ENCODE results near the gene SLC38A8. TPM values are rescaled to one million over a fixed set of nuclear protein-coding genes. Genes with fewer than 3 reads are reported as not detected.

The SLC38A8 gene
- total RNA-seq, 2 experiments from 2014 or later = not detected

DNA sequence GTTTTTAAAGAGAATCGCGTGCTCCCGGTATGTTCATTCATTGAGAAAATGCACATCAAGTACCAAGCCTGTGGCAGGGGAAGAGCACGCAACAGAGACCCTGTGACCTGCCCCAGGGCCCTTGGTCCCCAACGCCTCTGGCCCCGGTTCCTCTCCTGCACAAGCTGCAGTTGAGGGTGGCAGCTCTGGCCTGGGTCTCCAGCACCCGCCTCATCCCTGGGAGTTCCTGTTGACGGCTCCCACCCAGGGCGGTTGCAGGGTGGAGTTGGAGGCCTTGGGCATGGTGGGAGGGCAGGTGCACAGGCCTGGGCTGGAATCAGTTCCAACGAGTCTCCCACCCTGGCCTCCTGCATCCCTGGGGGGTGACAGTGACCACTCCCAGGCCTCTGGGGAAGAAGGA, 69.5 kb downstream of the SLC38A8 start:
- CTCF ChIA-PET = no interaction called here
- no peaks in the 10 kb centered on the region for H3K4me1 Mint-ChIP-seq
- POLR2A ChIA-PET = no interaction called here
- no peaks in the 10 kb centered on the region for H3K36me3 Mint-ChIP-seq (ENCODE audit: low read depth)
- H3K27me3 Mint-ChIP-seq = peaks cover 10% of the 10 kb centered on the region
- DNase-seq = no peak
- H3K4me3 Mint-ChIP-seq = no peak overlapping the region
- H3K9me3 Mint-ChIP-seq = no peaks in the 10 kb centered on the region
- H3K27ac Mint-ChIP-seq = no peak overlapping the region

DNA sequence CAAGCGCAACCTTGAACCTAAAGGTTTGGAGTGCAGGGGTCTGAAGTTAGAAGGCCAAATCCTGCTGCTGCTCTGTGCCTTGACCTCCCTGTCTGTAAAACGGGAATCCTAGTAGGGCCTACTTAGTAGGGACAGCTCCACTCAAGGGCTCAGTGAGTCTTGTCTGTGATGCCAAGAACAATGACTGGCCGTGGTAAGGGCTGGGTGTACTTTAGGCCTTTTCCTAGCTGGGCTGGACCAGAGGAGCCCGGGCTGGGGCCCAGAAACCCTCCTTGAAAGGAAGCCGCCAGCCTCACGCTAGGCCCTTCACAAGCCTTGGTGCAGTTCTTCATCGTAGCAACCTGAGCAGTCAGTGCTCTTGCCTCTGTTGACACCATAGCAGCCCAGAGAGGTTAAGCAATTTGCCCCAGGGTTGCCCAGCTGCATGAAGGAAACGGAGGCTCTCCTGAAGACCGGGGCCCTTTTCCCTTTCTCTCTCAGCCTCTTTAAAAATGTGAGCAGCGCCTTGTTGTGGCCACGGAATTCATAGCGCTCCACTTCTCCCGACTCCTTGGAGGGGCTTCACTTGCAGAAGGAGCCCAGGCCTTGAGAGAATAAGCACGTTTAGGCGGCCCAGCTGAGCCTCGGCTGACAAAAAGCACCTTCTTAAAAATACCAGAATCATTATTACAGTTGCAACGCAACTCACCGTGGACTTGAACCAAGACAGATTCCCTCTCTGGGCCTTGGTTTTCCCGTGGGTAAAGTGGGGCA, 70.2 kb downstream of the SLC38A8 start:
- CTCF ChIA-PET = no interaction called here
- Mint-ChIP-seq H3K4me1 (peaks cover 2% of the 10 kb centered on the region), H3K4me3 (no peak overlapping the region)

DNA sequence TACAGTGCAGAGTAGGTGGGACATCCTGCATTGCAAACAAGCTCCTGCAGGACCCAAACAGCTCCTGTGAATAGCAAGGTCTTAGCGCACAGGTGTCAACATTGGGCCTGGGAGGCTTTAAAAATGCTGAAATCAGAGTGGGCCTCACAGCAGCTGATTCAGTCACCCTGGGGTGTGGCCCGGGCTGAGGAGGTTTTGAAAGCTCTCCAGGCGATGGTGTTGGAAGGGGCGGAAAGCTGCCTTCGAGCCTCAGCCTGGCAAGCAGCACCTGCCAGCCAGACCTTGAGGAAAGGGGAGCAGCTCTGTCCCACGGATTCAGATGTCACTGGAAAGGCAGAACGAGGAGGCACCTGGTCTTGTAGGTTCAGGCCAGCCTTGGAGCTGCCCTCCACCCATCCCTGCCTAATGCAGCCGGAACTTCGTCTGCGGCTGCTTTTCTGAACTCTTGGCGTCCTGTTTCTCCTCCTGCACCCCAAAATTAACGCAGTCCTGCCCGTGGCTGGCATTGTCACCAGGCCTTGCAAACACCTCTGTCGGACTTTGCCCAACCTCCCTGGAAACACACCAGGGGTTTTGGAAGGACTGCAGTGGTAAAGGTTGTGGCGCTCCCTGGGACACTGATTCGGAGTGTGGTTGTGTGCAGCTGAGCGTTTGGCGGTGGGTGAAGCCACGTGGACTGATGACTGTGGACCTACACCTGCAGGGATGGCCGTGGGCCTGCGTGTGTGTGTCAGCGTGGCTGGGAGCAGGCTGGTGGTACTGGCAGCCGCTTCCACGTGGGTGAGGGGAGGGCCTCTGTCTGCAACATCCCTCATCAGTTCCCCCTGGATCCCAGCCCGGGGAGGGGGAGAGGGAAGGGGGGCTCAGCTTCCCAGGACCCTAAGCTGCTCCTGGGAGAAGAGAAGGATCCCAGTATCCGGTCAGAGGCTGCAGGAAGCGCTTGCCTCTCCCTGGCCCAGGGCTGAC, 71.1 kb downstream of the SLC38A8 start:
- Mint-ChIP-seq H3K27ac (no peak overlapping the region), H3K9me3 (no peaks in the 10 kb centered on the region), H3K27me3 (peaks cover 13% of the 10 kb centered on the region), H3K4me3 (no peak overlapping the region), H3K4me1 (peaks cover 2% of the 10 kb centered on the region), H3K36me3 (ENCODE audit: low read depth) (no peaks in the 10 kb centered on the region)
- ChIA-PET POLR2A (no interaction called here), CTCF (interaction anchor here (0.8 kb wide), 1 partner anchor 37 kb away, joined by 3 read pairs; no protein-coding TSS in a partner anchor)
- DNase-seq = no peak

More for the DNA sequence above, 70.2 kb downstream of the SLC38A8 start:
- POLR2A ChIA-PET = no interaction called here
- DNase-seq = no peak
- H3K36me3 Mint-ChIP-seq (ENCODE audit: low read depth) = no peaks in the 10 kb centered on the region
- peaks cover 13% of the 10 kb centered on the region for H3K27me3 Mint-ChIP-seq
- no peak overlapping the region for H3K27ac Mint-ChIP-seq
- H3K9me3 Mint-ChIP-seq = no peaks in the 10 kb centered on the region

DNA sequence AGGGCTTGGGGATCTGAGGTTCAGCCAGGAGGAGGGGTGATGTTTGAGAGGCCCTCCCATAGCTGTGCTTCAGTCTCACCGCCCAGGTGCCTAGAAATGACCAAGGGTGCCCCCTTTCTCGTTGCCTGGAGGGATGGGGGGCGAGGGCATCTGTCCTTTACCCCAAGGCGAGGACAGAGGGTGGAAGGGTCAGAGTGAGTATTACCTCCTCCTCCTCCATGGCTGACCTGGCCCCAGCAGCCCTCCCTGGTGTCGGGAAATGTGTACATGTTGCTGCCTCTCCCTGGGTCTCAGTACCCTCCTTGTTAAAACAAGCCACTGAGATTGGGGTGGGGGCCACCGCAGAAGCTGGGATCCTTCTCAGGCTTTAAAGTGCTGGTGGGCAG, 72.2 kb downstream of the SLC38A8 start:
- peaks cover 2% of the 10 kb centered on the region for H3K4me1 Mint-ChIP-seq
- H3K27ac Mint-ChIP-seq = no peak overlapping the region
- H3K36me3 Mint-ChIP-seq (ENCODE audit: low read depth) = no peaks in the 10 kb centered on the region
- DNase-seq = no peak
- POLR2A ChIA-PET = interaction anchor here (0.5 to 0.7 kb wide), 2 partner anchors 89 to 123 kb away, joined by 3 to 4 read pairs; no protein-coding TSS in a partner anchor
- peaks cover 13% of the 10 kb centered on the region for H3K27me3 Mint-ChIP-seq
- no peak overlapping the region for H3K4me3 Mint-ChIP-seq
- no peaks in the 10 kb centered on the region for H3K9me3 Mint-ChIP-seq
- CTCF ChIA-PET = interaction anchor here (1.7 kb wide), 1 partner anchor 217 kb away, joined by 5 read pairs; the partner anchor contains the start of gene TAF1C

DNA sequence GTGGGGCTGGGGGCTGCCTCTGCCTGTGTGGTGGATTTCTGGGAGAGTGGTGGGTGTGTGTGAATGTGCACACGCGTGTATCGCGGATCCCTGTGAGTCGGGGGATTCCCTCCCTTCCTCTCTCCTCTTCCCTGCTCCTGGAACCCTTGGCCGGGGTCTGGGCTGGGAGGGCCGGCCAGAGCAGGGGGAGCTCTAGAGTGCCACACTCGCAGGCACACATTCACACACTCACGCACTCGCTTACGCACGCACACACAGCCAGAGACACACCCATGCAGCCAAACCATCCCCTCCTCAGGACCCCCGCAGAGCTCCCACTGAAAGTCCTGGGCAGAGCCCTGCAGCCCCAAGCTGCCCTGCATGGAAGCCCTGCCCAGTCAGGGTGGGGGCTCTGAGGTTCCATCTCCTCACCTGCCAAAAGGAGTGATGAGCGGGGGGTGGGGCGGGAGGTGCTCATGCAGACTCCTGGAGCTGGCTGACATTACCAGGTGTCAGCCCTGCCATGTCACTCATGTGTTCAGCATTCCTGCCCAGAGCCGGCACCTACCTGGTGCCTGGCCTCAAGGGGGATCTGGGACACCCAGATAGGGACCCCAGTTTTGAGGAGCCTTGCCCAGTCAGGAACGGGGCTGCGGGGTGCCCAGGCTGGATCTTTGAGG, 72.7 kb downstream of the SLC38A8 start:
- CTCF ChIA-PET = interaction anchor here (1.7 kb wide), 1 partner anchor 217 kb away, joined by 5 read pairs; the partner anchor contains the start of gene TAF1C
- no peaks in the 10 kb centered on the region for H3K36me3 Mint-ChIP-seq (ENCODE audit: low read depth)
- H3K9me3 Mint-ChIP-seq = no peaks in the 10 kb centered on the region
- H3K27me3 Mint-ChIP-seq = peaks cover 13% of the 10 kb centered on the region
- H3K4me3 Mint-ChIP-seq = no peak overlapping the region
- POLR2A ChIA-PET = interaction anchor here (0.7 kb wide), 1 partner anchor 89 kb away, joined by 4 read pairs; no protein-coding TSS in a partner anchor
- peaks cover 2% of the 10 kb centered on the region for H3K4me1 Mint-ChIP-seq
- H3K27ac Mint-ChIP-seq = no peak overlapping the region
- DNase-seq = no peak

DNA sequence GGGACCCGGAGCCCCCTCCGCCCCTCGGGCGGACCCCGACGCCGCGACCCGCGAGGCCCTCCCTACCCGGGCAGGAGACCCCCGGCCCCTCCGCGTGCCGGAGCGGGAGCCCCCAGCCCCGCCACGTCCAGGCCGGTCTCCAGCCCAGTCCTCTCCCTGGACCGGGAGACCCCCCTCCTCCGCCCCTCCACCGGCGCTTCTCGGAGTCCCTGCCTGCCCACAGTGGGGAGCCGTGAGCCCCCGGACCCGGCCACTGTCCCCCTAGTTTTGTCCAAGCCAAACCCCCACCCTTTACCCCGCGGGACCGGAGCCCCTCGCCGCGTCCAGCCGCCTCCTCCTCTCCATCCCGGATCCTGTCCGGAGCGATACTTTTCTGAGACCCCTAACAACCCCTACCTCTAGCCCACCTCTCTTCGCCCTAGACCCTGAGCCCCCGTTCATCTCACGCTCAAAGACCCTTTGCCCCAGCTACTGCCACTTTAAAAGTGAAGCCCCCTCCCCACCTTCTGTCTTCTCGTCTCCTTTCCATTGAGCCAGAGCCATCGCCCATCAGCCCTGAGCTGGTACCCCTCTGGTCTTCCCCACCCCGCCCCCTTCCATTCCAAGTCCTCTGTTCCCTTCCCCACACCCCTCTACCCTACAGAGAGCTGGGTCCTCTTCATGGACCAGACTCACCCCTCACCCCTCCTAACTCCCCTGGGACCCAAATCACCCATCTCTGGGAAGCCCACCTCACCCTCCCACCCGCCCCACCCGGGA, 73.5 kb downstream of the SLC38A8 start:
- CTCF ChIA-PET = interaction anchor here (1.7 kb wide), 1 partner anchor 218 kb away, joined by 5 read pairs; the partner anchor contains the start of gene TAF1C
- peaks cover 13% of the 10 kb centered on the region for H3K27me3 Mint-ChIP-seq
- POLR2A ChIA-PET = no interaction called here
- H3K4me1 Mint-ChIP-seq = peaks cover 2% of the 10 kb centered on the region
- H3K4me3 Mint-ChIP-seq = no peak overlapping the region
- H3K9me3 Mint-ChIP-seq = no peaks in the 10 kb centered on the region
- no peaks in the 10 kb centered on the region for H3K36me3 Mint-ChIP-seq (ENCODE audit: low read depth)
- no peak for DNase-seq
- no peak overlapping the region for H3K27ac Mint-ChIP-seq

DNA sequence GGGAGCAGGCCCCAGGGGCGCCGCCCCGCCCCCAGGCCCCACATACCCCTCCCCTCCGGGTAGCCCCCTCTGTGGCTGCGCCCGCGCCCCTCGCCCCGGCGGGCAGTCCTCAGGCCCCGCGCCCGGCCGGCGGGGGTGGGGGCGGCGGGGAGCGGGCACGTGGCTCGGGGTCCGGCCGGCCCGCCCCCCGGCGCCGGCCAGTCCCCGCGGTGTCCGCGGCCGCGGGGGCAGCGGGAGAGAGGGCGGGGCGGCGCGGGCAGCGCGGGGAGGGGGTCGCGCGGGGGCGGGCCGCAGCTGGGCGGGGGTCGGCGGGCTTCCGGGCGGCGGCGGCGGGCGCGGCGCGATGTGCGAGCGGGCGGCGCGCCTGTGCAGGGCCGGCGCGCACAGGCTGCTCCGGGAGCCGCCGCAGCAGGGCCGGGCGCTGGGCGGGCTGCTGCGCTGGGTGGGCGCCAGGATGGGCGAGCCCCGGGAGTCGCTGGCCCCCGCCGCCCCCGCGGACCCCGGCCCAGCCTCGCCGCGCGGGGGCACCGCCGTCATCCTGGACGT, 74.2 kb downstream of the SLC38A8 start:
- H3K4me3 Mint-ChIP-seq = no peak overlapping the region
- CTCF ChIA-PET = no interaction called here

DNA sequence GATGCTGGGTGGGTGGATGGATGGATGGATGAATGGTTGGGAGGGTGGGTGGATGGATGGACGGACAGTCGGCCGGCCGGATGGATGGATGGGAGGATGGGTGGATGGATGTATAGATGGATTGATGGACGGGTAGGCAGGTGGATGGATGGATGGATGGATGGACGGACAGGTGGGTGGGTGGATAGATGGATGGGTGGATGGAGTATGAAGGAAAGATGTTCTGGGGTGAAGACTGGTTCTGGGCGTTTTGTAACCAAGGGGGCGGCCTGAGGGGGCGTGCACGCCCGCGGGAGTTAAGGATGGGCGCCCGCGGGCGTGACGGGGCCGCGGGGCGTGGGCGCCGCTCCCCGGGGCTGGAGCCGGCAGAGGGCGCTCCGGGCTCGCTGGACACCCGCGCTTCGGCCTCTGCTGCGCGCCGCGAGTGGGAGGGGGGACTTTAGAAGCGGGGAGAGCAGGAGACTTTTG, 74.7 kb downstream of the SLC38A8 start, which contains the start of gene NECAB2:
Gene NECAB2 (plus strand): TSS at position 407 of the 468 bp plus-strand sequence. CDS start 405 bp downstream, outside the sequence.
- H3K9me3 Mint-ChIP-seq = no peaks in the 10 kb centered on the region
- ChIA-PET POLR2A (no interaction called here), CTCF (no interaction called here)
- no peak for DNase-seq
- no peak within 1 kb of the TSS for H3K27ac Mint-ChIP-seq
- H3K4me1 Mint-ChIP-seq = peaks cover 2% of the 10 kb centered on the region
- H3K27me3 Mint-ChIP-seq = peaks cover 13% of the 10 kb centered on the region
- H3K36me3 Mint-ChIP-seq (ENCODE audit: low read depth) = no peaks in the 10 kb centered on the region
- no peak within 1 kb of the TSS for H3K4me3 Mint-ChIP-seq

More for the DNA sequence above, 74.2 kb downstream of the SLC38A8 start:
- POLR2A ChIA-PET = no interaction called here
- H3K4me1 Mint-ChIP-seq = peaks cover 2% of the 10 kb centered on the region
- peaks cover 13% of the 10 kb centered on the region for H3K27me3 Mint-ChIP-seq
- no peaks in the 10 kb centered on the region for H3K36me3 Mint-ChIP-seq (ENCODE audit: low read depth)
- no peaks in the 10 kb centered on the region for H3K9me3 Mint-ChIP-seq
- no peak for DNase-seq
- H3K27ac Mint-ChIP-seq = no peak overlapping the region

DNA sequence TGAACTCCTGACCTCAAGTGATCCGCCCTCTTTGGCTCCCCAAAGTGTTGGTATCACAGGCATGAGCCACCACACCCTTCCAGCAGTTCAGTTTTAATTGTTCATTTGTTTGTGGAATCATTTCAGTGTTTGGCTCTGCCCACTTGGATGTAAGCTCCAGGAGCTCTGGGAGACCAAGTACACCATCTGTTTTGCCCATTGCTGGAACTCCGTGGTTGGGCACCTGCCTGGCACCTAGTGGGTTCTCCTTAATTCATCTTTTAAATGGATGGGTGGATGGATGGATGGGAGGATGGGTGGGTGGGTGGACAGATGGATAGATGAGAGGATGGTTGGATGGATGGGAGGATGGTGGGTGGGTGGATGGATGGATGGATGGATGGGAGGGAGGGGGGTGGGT, 75.5 kb downstream of the SLC38A8 start:
- POLR2A ChIA-PET = no interaction called here
- H3K27me3 Mint-ChIP-seq = peaks cover 13% of the 10 kb centered on the region
- DNase-seq = no peak
- H3K9me3 Mint-ChIP-seq = no peaks in the 10 kb centered on the region
- no peak overlapping the region for H3K4me3 Mint-ChIP-seq
- H3K4me1 Mint-ChIP-seq = peaks cover 2% of the 10 kb centered on the region
- CTCF ChIA-PET = interaction anchor here (0.5 to 0.6 kb wide), 2 partner anchors 386 to 1704 kb away, joined by 3 to 7 read pairs; no protein-coding TSS in a partner anchor
- no peak overlapping the region for H3K27ac Mint-ChIP-seq
- H3K36me3 Mint-ChIP-seq (ENCODE audit: low read depth) = no peaks in the 10 kb centered on the region

DNA sequence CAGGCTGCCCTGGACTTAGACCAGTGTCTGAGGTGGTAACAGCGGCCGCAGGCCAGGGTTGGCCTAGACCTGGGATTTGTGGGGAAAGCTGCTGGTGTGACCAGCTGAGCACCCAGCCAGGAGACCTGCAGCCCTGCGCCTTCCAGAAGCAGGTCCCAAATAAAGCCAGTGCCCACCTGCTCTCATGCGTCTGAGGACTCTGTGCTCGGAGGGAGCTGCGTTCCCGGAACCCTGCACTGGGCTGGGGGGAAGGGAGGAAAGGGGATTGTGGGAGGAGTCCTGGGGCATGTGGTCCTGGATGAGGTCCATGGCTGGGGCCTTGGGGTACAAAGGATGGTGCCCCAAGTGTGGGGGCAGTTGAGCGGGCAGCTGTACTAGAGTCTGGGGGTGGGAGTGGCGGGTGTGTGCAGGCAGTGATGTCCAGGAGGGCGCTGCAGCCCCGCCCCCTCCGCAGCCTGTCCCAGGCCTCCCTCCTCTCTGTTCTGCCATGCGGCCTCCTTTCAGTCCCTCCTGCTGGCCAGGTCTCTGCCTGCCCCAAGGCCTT, 76.4 kb downstream of the SLC38A8 start:
- Mint-ChIP-seq H3K4me1 (peaks cover 2% of the 10 kb centered on the region), H3K9me3 (no peaks in the 10 kb centered on the region), H3K27ac (no peak overlapping the region), H3K4me3 (no peak overlapping the region), H3K27me3 (peaks cover 13% of the 10 kb centered on the region), H3K36me3 (ENCODE audit: low read depth) (no peaks in the 10 kb centered on the region)
- ChIA-PET CTCF (interaction anchor here (1.4 kb wide), 1 partner anchor 100 kb away, joined by 3 read pairs; no protein-coding TSS in a partner anchor), POLR2A (no interaction called here)
- DNase-seq = no peak

DNA sequence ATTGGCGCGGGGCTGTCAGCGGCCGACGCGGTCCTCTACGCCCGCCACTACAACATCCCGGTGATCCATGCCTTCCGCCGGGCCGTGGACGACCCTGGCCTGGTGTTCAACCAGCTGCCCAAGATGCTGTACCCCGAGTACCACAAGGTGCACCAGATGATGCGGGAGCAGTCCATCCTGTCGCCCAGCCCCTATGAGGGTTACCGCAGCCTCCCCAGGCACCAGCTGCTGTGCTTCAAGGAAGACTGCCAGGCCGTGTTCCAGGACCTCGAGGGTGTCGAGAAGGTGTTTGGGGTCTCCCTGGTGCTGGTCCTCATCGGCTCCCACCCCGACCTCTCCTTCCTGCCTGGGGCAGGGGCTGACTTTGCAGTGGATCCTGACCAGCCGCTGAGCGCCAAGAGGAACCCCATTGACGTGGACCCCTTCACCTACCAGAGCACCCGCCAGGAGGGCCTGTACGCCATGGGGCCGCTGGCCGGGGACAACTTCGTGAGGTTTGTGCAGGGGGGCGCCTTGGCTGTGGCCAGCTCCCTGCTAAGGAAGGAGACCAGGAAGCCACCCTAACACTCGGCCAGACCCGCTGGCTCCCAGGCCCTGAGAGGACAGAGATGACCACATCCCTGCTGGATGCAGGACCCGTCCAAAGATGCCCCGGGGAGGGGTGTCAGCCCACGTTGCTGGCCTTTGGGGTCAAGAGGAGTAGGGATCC, 77.0 kb downstream of the SLC38A8 start:
- POLR2A ChIA-PET = no interaction called here
- CTCF ChIA-PET = interaction anchor here (1.4 to 1.5 kb wide), 2 partner anchors 98 to 100 kb away, joined by 3 to 4 read pairs; no protein-coding TSS in a partner anchor
- Mint-ChIP-seq H3K36me3 (ENCODE audit: low read depth) (no peaks in the 10 kb centered on the region), H3K4me1 (peaks cover 2% of the 10 kb centered on the region), H3K27me3 (peaks cover 13% of the 10 kb centered on the region), H3K9me3 (no peaks in the 10 kb centered on the region), H3K4me3 (no peak overlapping the region), H3K27ac (no peak overlapping the region)
- DNase-seq = no peak

All from activated CD4-positive, alpha-beta memory T cell treated with anti-CD3 and anti-CD28 coated beads, Interleukin-2, amount 10 ng/mL, durations not matched to agents 7 days and 5 days (primary cell).